ENCODE results near the gene ALAS2.

The ALAS2 gene

DNA sequence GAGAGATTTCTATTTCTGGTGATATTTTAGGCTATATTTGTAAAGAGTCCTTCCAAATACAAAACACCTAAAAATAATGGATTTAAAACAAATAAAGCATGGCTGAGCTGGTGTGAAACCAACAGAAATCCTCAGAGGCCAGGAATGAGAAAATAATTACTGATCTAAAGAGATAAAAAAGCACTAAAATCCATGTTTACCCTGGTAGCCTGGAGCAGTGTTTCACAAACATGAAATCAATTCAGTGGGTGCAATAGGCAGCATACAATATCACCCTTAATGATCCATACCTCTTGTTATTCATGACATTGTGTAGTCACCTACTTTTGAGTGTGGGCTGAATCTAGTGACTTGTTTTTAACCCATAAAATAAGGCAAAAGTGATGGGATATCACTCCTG is 51.3 kb downstream of the ALAS2 start:
- Histone ChIP-seq H3K36me3 (ENCODE audit: control insufficient read depth in 2 of 2, insufficient read depth in 2 of 2, low read length in 2 of 2) (no peaks in the 10 kb centered on the region), H3K27ac (ENCODE audit: low read length) (no peak overlapping the region), H3K27me3 (ENCODE audit: control insufficient read depth in 1 of 2, insufficient read depth in 2 of 2, low read length in 2 of 2) (peaks cover 0 to under 1% of the 10 kb centered on the region in 2 donors), H3K9ac (ENCODE audit: low read length in 2 of 2) (no peak overlapping the region), H3K4me1 (ENCODE audit: control insufficient read depth, insufficient read depth, low read length) (no peaks in the 10 kb centered on the region), H3K9me3 (ENCODE audit: control insufficient read depth in 2 of 2, low read length in 2 of 2) (peaks cover 0 to 2% of the 10 kb centered on the region in 2 donors), H3K4me3 (ENCODE audit: low read length in 2 of 2) (no peak overlapping the region)

- Histone ChIP-seq H3K27me3 (ENCODE audit: control insufficient read depth in 1 of 2, insufficient read depth in 2 of 2, low read length in 2 of 2) (no peaks in the 10 kb centered on the region), H3K27ac (ENCODE audit: low read length) (no peak overlapping the region), H3K4me1 (ENCODE audit: control insufficient read depth, insufficient read depth, low read length) (no peaks in the 10 kb centered on the region), H3K36me3 (ENCODE audit: control insufficient read depth in 2 of 2, insufficient read depth in 2 of 2, low read length in 2 of 2) (no peaks in the 10 kb centered on the region), H3K4me3 (ENCODE audit: low read length in 2 of 2) (no peak overlapping the region), H3K9me3 (ENCODE audit: control insufficient read depth in 2 of 2, low read length in 2 of 2) (peaks cover 0 to 2% of the 10 kb centered on the region in 2 donors), H3K9ac (ENCODE audit: low read length in 2 of 2) (no peak overlapping the region)
Measured at GRCh38 chrX:54978448-54978847, 52.3 kb downstream of the ALAS2 start.

DNA sequence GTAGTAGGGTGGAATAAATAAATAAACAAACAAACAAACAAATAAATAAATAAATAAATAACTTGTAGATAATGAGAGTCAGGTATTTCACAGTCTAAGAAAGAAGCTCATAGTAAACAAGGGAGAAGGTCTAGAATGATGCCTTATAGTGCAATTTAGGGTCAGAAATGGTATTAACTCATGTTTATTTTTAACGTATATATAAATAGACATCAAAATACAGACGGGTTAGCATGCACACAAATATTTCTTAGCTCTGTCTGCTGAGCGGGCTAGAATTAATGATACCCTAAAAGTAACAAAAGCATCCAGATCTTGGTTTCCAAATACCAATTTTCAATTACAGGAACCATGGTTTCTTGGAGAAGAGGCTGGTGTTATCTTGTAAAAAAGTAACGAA is 53.4 kb downstream of the ALAS2 start:
- H3K9me3 ChIP-seq (ENCODE audit: control insufficient read depth in 2 of 2, low read length in 2 of 2): no peaks in the 10 kb centered on the region
- no peaks in the 10 kb centered on the region for H3K36me3 ChIP-seq (ENCODE audit: control insufficient read depth in 2 of 2, insufficient read depth in 2 of 2, low read length in 2 of 2)
- H3K27me3 ChIP-seq (ENCODE audit: control insufficient read depth in 1 of 2, insufficient read depth in 2 of 2, low read length in 2 of 2): no peaks in the 10 kb centered on the region
- no peaks in the 10 kb centered on the region for H3K4me1 ChIP-seq (ENCODE audit: control insufficient read depth, insufficient read depth, low read length)
- H3K4me3 ChIP-seq (ENCODE audit: low read length in 2 of 2): no peak overlapping the region
- H3K9ac ChIP-seq (ENCODE audit: low read length in 2 of 2): no peak overlapping the region
- no peak overlapping the region for H3K27ac ChIP-seq (ENCODE audit: low read length)

DNA sequence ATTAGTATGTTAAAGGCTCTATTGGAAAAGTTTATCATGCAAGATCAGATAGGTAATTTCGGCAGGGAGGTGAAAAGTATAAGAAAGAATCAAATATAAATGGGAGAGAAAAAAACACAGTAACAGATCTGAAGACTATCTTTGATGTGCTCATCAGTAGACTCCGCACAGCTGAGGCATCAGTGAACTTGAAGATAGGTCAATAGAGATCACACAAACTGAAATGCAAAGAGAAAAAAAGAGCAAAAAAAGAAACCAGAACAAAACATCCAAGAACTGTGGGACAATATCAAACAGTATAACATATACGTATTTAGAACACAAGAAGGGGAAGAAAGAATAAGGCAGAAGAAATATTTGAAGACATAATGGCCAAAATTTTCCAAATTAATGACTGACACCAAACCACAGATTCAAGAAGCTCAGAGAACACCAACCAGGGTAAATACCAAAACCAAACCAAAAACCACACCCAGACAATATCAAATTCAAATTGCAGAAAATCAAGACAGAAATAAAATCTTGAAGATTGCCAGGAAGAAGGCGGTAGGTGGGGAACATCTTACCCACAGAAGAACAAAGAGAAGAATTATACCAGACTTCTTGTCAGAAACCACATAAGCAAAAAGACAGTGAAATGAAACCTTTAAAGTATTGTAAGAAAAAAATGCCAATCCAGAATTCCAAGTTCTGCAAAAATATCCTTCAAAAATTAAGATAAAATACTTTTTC is 65.8 kb downstream of the ALAS2 start:
- no peaks in the 10 kb centered on the region for H3K4me1 ChIP-seq (ENCODE audit: control insufficient read depth, insufficient read depth, low read length)
- no peaks in the 10 kb centered on the region for H3K27me3 ChIP-seq (ENCODE audit: control insufficient read depth in 1 of 2, insufficient read depth in 2 of 2, low read length in 2 of 2)
- no peak overlapping the region for H3K9ac ChIP-seq (ENCODE audit: low read length in 2 of 2)
- no peak overlapping the region for H3K4me3 ChIP-seq (ENCODE audit: low read length in 2 of 2)
- H3K36me3 ChIP-seq (ENCODE audit: control insufficient read depth in 2 of 2, insufficient read depth in 2 of 2, low read length in 2 of 2): no peaks in the 10 kb centered on the region
- no peak overlapping the region for H3K27ac ChIP-seq (ENCODE audit: low read length)
- H3K9me3 ChIP-seq (ENCODE audit: control insufficient read depth in 2 of 2, low read length in 2 of 2): no peaks in the 10 kb centered on the region

DNA sequence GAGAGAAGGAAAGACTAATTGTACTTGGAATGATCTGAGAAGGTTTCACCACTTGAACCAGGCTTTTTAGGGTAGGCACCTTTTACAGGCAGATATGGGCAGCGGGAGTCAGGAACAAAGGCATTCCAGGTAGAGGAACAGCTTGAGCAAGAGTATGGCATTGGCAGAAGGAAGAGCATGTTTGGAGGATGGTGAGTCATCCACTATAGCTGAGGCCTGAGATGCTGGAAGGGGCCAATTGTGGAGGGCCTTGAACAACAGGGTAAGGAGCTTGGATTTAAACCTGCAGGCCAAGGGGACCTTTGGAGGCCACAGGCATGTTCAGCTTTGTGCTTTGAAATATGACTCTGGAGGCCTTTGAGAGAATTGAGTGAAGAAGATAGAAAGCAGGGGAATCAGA is 69.0 kb downstream of the ALAS2 start:
- Histone ChIP-seq H3K36me3 (ENCODE audit: control insufficient read depth in 2 of 2, insufficient read depth in 2 of 2, low read length in 2 of 2) (no peaks in the 10 kb centered on the region), H3K27ac (ENCODE audit: low read length) (no peak overlapping the region), H3K4me3 (ENCODE audit: low read length in 2 of 2) (no peak overlapping the region), H3K27me3 (ENCODE audit: control insufficient read depth in 1 of 2, insufficient read depth in 2 of 2, low read length in 2 of 2) (peaks cover 0 to 5% of the 10 kb centered on the region in 2 donors), H3K9me3 (ENCODE audit: control insufficient read depth in 2 of 2, low read length in 2 of 2) (no peaks in the 10 kb centered on the region), H3K9ac (ENCODE audit: low read length in 2 of 2) (no peak overlapping the region), H3K4me1 (ENCODE audit: control insufficient read depth, insufficient read depth, low read length) (no peaks in the 10 kb centered on the region)
